Panc1 (cell line): Measurements from ENCODE around the gene MYEOV. TPM values are rescaled to one million over a fixed set of nuclear protein-coding genes. Genes with fewer than 3 reads are reported as not detected.

Experiments
- ATAC-seq: fragments of 200-7000 bp; cut with Tn5 transposase; 2 replicates; pipeline ENCODE4 v1.9.1; 2020; ENCODE audit warnings: mild to moderate bottlenecking, moderate library complexity
- BruUV-seq: library from RNA; stranded (reverse); fragments of 400-500 nt; replicated peaks from 2 replicates; lab custom pipeline; 2021; lab: Mats Ljungman, UMichigan
- CTCF ChIA-PET: fragments of 300-600 bp; sonication (Branson Sonifier 250); formaldehyde crosslinking; loops from one replicate; lab custom pipeline; 2022; ENCODE audit warnings: antibody characterized with exemption; lab: Charles Lee
- POLR2A ChIA-PET: fragments of 300-600 bp; sonication (Branson Sonifier 250); formaldehyde crosslinking; loops from one replicate; lab custom pipeline; 2022; ENCODE audit warnings: antibody characterized with exemption; lab: Charles Lee
- DNase-seq: peaks from one replicate; pipeline ENCODE4 v3.0.0-alpha.2; 2010; ENCODE audit warnings: low read depth, low spot score
- H3K27ac ChIP-seq: 2 replicates; pipeline ENCODE4 v1.5.1; 2011; ENCODE audit warnings: mild to moderate bottlenecking, low read length, inconsistent platforms
- H3K27me3 ChIP-seq: fragments of 200-500 bp; sonication (Bioruptor generic); 2 replicates; pipeline ENCODE4 v1.6.0; 2014; ENCODE audit warnings: low read length, inconsistent platforms; ENCODE audit not compliant: control insufficient read depth, insufficient read depth
- H3K36me3 ChIP-seq: fragments of 200-500 bp; sonication (Bioruptor generic); 2 replicates; pipeline ENCODE4 v1.5.1; 2014; ENCODE audit warnings: inconsistent platforms, mild to moderate bottlenecking, low read length, moderate library complexity; ENCODE audit not compliant: control insufficient read depth, insufficient read depth
- H3K4me1 ChIP-seq: 2 replicates; pipeline ENCODE4 v1.5.1; 2011; ENCODE audit warnings: inconsistent platforms, mild to moderate bottlenecking, low read length, moderate library complexity; ENCODE audit not compliant: control insufficient read depth, insufficient read depth
- H3K4me3 ChIP-seq, 2 experiments: 2 replicates each; pipeline ENCODE4 v1.5.1; 2011 to 2012; ENCODE audit warnings: low read depth in 2 of 2, low read length in 2 of 2, mild to moderate bottlenecking in 2 of 2, inconsistent platforms in 1 of 2, moderate library complexity in 1 of 2
- H3K9me3 ChIP-seq: fragments of 200-500 bp; sonication (Bioruptor generic); 2 replicates; pipeline ENCODE4 v1.5.1; 2014; ENCODE audit warnings: low read depth, mild to moderate bottlenecking, inconsistent platforms, low read length, moderate library complexity; ENCODE audit not compliant: control insufficient read depth, insufficient read depth
- POLR2AphosphoS5 ChIP-seq: IDR thresholded peaks from 2 replicates; pipeline ENCODE4 v1.6.1; 2012; ENCODE audit warnings: mild to moderate bottlenecking, low read depth, low read length, moderate library complexity
- SIN3A ChIP-seq: IDR thresholded peaks from 2 replicates; pipeline ENCODE4 v1.6.1; 2012; ENCODE audit warnings: low read depth, mild to moderate bottlenecking, low read length, moderate library complexity, borderline replicate concordance; ENCODE audit not compliant: insufficient read depth
- TCF7L2 ChIP-seq: IDR thresholded peaks from 2 replicates; pipeline ENCODE4 v1.6.1; 2011; ENCODE audit warnings: mild to moderate bottlenecking, low read depth, low read length, inconsistent platforms
- in situ Hi-C: cut with HindIII; loops from 2 replicates; pipeline ENCODE4 v1.10.0; 2016; ENCODE audit warnings: low sequenced_read_pairs, low pct_unique_long_range_greater_than_20kb
- intact Hi-C: fragments of 100-400 bp; cut with micrococcal nuclease; formaldehyde crosslinking; loops from one replicate; pipeline ENCODE4 v1.10.0; 2022; ENCODE audit not compliant: unreplicated experiment
- total RNA-seq: library from RNA; stranded (reverse); gene quantifications from one replicate; pipeline ENCODE4 v1.2.1, GENCODE V29; 2021; ENCODE audit not compliant: unreplicated experiment
- TF ChIP-seq, protein P1 (sequence below), 2 experiments: IDR thresholded peaks; 2 replicates each; pipeline ENCODE4 v1.6.1; 2011 to 2012; ENCODE audit warnings: low read depth in 2 of 2, control low read depth in 1 of 2, low read length in 1 of 2, mild to moderate bottlenecking in 1 of 2, moderate library complexity in 1 of 2; ENCODE audit not compliant: insufficient read depth in 1 of 2
- TF ChIP-seq, protein P2 (sequence below): fragments of 450-650 bp; IDR thresholded peaks from 2 replicates; pipeline ENCODE4 v1.5.1; 2017; ENCODE audit warnings: mild to moderate bottlenecking

Gene MYEOV
- total RNA-seq, 1 experiment from 2014 or later: 69.8 TPM

DNA sequence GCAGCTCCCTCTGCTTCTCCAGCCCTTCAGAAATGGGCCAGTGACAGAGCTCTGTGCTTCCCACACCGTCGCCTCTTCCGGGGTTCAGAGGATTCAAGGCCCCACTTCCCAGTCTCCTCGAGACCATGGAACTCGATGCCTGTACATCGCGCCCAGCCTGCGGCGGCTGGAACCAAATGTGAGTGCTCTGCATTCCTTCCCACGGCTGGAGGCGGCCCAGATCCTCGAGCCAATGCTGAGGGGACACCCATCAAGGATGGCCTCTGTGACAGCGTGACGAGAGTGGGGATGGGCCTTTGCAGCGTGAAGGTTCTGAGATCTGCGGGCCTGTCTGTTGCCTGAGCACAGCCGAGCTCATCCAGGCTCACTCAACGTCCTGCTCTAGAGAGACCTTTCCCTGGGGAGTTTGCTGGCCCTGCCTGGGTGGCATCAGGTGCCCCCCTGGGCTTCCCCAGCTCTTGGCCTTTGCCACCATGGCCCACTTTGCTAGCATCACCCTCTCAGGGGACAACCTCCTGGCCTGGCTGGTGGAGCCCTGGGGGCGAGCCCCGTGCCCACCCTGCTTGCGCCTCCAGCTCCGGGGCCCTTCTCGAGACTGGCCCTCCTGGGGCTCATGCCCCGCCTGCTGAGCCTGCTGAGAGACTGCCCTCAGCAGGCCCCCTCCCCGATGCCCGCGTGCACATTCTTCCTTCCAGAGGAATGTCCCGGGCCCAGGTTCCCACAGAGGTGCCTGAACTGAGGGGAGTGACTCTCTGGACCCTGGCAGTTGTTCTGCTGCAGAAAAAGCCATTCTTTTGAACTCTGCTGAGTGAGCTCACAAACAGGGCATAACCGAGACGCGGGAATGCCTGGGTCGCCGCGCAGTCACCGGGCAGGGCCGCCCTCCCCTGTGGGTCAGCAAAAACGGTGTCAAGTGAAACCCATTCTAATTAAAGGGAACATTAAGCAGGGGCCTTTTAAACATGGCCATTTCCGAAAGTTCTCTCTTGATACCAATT is 7.3 kb upstream of the MYEOV start:
- no peak overlapping the region for H3K4me3 ChIP-seq
- H3K36me3 ChIP-seq: no peaks in the 10 kb centered on the region
- ATAC-seq: no peak
- 0 out of 2 replicates have a peak, but pooled peaks cover under 1% of the 10 kb centered on the region for H3K4me1 ChIP-seq
- no peaks in the 10 kb centered on the region for H3K27me3 ChIP-seq
- intact Hi-C loops (no loop called here), in situ Hi-C loops (no loop called here)
- no peak overlapping the region for H3K27ac ChIP-seq
- TF ChIP-seq SIN3A: no peak
- TF ChIP-seq, protein P1, sequence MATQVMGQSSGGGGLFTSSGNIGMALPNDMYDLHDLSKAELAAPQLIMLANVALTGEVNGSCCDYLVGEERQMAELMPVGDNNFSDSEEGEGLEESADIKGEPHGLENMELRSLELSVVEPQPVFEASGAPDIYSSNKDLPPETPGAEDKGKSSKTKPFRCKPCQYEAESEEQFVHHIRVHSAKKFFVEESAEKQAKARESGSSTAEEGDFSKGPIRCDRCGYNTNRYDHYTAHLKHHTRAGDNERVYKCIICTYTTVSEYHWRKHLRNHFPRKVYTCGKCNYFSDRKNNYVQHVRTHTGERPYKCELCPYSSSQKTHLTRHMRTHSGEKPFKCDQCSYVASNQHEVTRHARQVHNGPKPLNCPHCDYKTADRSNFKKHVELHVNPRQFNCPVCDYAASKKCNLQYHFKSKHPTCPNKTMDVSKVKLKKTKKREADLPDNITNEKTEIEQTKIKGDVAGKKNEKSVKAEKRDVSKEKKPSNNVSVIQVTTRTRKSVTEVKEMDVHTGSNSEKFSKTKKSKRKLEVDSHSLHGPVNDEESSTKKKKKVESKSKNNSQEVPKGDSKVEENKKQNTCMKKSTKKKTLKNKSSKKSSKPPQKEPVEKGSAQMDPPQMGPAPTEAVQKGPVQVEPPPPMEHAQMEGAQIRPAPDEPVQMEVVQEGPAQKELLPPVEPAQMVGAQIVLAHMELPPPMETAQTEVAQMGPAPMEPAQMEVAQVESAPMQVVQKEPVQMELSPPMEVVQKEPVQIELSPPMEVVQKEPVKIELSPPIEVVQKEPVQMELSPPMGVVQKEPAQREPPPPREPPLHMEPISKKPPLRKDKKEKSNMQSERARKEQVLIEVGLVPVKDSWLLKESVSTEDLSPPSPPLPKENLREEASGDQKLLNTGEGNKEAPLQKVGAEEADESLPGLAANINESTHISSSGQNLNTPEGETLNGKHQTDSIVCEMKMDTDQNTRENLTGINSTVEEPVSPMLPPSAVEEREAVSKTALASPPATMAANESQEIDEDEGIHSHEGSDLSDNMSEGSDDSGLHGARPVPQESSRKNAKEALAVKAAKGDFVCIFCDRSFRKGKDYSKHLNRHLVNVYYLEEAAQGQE (IDR thresholded peaks at IDR 0.05; ENCODE audit: insufficient read depth in 1 of 2, low read depth in 2 of 2, low read length in 1 of 2): no peak
- TF ChIP-seq TCF7L2: no peak
- TF ChIP-seq, protein P2, sequence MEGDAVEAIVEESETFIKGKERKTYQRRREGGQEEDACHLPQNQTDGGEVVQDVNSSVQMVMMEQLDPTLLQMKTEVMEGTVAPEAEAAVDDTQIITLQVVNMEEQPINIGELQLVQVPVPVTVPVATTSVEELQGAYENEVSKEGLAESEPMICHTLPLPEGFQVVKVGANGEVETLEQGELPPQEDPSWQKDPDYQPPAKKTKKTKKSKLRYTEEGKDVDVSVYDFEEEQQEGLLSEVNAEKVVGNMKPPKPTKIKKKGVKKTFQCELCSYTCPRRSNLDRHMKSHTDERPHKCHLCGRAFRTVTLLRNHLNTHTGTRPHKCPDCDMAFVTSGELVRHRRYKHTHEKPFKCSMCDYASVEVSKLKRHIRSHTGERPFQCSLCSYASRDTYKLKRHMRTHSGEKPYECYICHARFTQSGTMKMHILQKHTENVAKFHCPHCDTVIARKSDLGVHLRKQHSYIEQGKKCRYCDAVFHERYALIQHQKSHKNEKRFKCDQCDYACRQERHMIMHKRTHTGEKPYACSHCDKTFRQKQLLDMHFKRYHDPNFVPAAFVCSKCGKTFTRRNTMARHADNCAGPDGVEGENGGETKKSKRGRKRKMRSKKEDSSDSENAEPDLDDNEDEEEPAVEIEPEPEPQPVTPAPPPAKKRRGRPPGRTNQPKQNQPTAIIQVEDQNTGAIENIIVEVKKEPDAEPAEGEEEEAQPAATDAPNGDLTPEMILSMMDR: no peak
- no peak for TF ChIP-seq POLR2AphosphoS5
- ChIA-PET POLR2A (no interaction called here), CTCF (no interaction called here)
- H3K9me3 ChIP-seq: 0 out of 2 replicates have a peak, but pooled peaks cover 3% of the 10 kb centered on the region
- BruUV-seq: no TSS peak
- DNase-seq: no peak

DNA sequence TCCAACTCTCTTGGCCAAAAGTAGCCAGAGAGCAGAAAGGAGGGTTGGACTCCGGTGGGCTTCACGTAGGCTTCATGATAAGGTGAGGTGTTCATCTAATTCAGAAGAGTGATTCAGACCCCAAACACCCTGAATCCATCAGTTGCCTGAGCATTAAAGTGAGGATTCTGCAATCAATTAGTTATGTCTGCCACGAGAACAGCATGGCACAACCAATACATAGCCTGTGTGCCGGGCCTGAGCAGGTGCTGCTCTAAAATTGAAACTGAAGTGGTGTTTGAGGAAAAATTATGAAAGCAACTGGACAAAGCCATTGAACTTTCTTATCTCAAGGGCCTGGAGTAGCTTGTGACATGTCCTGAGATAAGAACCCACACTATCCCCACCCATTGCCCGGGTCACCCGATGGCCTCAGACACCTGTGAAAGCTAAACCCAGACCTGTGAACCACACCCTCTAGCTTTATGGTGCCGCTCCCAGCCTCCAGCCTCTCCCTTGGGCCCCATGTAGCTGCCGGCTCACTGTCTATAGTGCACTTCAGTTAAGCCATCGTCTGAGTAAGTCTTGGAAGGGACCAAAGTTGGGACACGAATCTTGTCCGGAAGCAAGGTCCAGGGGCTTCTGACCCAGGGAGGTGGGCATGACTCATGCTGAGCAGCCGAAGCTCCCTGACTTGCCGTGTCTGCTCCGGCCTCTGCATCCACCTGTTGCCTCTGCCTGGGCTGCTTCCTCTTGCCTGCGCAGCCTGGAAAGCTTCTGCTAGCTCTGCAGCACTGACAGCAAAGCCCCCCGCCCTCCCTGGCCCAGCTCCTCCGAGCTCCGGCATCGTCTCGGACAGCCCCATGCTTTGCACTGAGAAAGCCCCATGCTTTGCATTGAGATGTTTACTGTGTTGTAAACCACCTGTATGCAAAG is 5.7 kb upstream of the MYEOV start:
- intact Hi-C loops: no loop called here
- Histone ChIP-seq H3K9me3 (no peaks in the 10 kb centered on the region), H3K4me3 (no peak overlapping the region), H3K27ac (no peak overlapping the region), H3K27me3 (no peaks in the 10 kb centered on the region), H3K36me3 (no peaks in the 10 kb centered on the region), H3K4me1 (peaks cover 4% of the 10 kb centered on the region)
- ATAC-seq: no peak
- BruUV-seq: no TSS peak
- DNase-seq: no peak
- in situ Hi-C loops: no loop called here
- TF ChIP-seq TCF7L2: no peak
- POLR2A ChIA-PET: no interaction called here
- CTCF ChIA-PET: no interaction called here
